Vagina (tissue), 2 donors: Measurements from ENCODE around the gene RAC2.

Source experiments
- POLR2A ChIP-seq, 2 donors: fragments of 450-650 bp; IDR thresholded peaks; one replicate each; pipeline ENCODE4 v1.6.1; 2017; ENCODE audit warnings: antibody characterized with exemption in 2 of 2, mild to moderate bottlenecking in 2 of 2, moderate library complexity in 2 of 2
- TF ChIP-seq, protein P1 (sequence below), 3 experiments: fragments of 450-650 bp in 2 of 3; fragments of 200-600 bp in 1 of 3; sonication (generic) in 1 of 3; IDR thresholded peaks; one replicate each; pipeline ENCODE4 v1.5.1; 2017 to 2019; ENCODE audit warnings: antibody characterized with exemption in 3 of 3, mild to moderate bottlenecking in 2 of 3, moderate library complexity in 2 of 3

GRCh38 chr22:37195921-37196320, 48.1 kb downstream of the RAC2 start:
- TF ChIP-seq, protein P1, sequence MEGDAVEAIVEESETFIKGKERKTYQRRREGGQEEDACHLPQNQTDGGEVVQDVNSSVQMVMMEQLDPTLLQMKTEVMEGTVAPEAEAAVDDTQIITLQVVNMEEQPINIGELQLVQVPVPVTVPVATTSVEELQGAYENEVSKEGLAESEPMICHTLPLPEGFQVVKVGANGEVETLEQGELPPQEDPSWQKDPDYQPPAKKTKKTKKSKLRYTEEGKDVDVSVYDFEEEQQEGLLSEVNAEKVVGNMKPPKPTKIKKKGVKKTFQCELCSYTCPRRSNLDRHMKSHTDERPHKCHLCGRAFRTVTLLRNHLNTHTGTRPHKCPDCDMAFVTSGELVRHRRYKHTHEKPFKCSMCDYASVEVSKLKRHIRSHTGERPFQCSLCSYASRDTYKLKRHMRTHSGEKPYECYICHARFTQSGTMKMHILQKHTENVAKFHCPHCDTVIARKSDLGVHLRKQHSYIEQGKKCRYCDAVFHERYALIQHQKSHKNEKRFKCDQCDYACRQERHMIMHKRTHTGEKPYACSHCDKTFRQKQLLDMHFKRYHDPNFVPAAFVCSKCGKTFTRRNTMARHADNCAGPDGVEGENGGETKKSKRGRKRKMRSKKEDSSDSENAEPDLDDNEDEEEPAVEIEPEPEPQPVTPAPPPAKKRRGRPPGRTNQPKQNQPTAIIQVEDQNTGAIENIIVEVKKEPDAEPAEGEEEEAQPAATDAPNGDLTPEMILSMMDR (IDR thresholded peaks at IDR 0.05) = no peak
- no peak for TF ChIP-seq POLR2A (IDR thresholded peaks at IDR 0.05)
